ENCODE measurements around the gene YWHAG. TPM values are rescaled to one million over a fixed set of nuclear protein-coding genes. Genes with fewer than 3 reads are reported as not detected.
"Not testable (repeated sequence)": the region's sequence is repeated elsewhere in the genome, so short reads cannot be mapped to it uniquely, and the experiment has no call there.

The YWHAG gene
- total RNA-seq, 4 donors from 2014 or later: 40.5 to 74.3 (median 53.6) TPM

DNA sequence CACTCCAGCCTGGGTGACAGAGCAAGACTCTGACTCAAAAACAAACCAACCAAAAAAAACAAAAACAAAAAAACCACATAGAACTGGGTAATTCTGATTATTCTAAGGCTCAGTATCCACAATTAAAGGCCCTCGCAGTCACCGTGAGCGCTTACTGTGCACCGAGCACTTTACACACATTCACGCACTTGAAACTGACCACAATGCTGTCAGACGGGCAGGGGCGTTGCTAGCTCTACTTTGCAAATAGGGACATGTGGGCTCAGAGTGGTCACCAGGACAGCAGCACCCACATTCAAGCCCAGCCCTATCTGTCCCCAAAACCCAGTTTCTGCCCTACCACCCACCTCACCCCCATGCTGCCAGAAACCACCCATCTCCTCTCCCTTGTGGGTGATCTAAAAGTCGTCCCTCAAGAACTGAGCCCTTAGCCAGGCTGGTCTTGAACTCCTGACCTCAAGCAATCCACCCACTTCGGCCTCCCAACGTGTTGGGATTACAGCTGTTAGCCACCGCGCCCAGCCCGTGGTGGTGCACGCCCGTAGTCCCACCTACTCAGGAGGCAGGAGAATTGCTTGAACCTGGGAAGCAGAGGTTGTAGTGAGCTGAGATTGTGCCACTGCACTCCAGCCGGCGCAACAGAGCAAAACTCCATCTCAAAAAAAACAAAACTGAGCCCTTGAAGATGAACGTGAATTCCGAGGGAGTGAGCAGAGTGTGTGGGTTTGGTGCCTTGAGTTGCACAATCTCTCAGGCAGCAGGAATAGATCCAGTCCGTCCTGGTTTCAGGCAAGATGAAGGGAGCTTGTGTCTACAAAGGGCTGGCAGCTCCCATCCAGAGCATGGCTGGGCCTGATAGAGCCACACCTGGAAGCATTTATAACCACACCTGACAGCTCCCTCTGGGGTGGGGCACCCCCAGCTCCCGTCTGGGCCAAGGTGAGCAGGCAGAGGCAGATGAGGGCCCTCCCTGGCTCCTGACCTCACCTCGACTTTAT is 61.7 kb downstream of the YWHAG start:
- Histone ChIP-seq H3K4me3 (no peak overlapping the region), H3K27me3 (no peaks in the 10 kb centered on the region), H3K27ac (peak overlapping the region; percentile 55 to 91 (median 72)), H3K36me3 (no peaks in the 10 kb centered on the region), H3K9me3 (no peaks in the 10 kb centered on the region), H3K4me1 (peaks cover 0 to 68% (median 9%) of the 10 kb centered on the region in 4 donors)
- peak in 2 of 3 donors; percentile 84 to 90 for DNase-seq
- TF ChIP-seq, protein P1, sequence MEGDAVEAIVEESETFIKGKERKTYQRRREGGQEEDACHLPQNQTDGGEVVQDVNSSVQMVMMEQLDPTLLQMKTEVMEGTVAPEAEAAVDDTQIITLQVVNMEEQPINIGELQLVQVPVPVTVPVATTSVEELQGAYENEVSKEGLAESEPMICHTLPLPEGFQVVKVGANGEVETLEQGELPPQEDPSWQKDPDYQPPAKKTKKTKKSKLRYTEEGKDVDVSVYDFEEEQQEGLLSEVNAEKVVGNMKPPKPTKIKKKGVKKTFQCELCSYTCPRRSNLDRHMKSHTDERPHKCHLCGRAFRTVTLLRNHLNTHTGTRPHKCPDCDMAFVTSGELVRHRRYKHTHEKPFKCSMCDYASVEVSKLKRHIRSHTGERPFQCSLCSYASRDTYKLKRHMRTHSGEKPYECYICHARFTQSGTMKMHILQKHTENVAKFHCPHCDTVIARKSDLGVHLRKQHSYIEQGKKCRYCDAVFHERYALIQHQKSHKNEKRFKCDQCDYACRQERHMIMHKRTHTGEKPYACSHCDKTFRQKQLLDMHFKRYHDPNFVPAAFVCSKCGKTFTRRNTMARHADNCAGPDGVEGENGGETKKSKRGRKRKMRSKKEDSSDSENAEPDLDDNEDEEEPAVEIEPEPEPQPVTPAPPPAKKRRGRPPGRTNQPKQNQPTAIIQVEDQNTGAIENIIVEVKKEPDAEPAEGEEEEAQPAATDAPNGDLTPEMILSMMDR (IDR thresholded peaks at IDR 0.05): no peak
- peak in 1 of 2 donors; percentile 20 for TF ChIP-seq POLR2A (IDR thresholded peaks at IDR 0.05)

DNA sequence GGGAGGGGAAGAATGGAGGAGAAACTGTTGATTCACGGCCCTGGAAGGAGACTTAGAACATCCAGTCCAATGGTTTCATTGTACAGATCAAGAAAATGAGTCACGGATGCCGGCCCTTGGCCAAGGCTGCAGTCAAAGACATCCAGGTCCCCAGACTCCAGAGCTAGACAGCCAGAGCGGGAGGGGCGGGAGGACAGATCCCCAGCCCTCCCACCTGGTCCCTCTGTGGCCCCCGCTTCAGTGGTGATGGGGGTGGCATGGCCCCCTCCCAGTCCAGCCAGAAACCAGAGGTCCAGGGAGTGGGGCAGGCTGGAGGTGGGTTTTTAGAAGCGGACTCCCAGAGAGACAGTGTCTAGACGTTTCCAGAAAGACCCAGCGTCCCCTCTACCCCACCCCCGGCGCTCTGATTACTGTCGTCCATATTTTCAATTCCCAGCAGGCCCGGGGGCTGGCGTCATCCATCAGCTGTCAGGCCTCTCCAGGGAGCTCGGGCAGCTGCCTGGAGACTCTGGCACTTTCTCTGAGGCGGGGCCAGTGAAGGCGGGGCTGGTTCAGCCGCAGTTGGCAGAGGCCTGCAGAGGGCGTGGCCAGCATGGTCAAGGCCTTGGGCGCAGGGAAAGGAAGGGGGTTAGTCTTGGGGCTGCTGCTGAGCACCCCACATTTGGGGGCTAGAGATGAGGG is 64.3 kb downstream of the YWHAG start:
- Histone ChIP-seq H3K4me1 (peaks cover 0 to 67% (median 12%) of the 10 kb centered on the region in 4 donors), H3K36me3 (no peaks in the 10 kb centered on the region), H3K27ac (peak overlapping the region; percentile 65 to 88 (median 84)), H3K9me3 (no peaks in the 10 kb centered on the region), H3K4me3 (peak overlapping the region in 2 of 4 donors; percentile 18 to 35), H3K27me3 (no peaks in the 10 kb centered on the region)
- TF ChIP-seq, protein P1 (IDR thresholded peaks at IDR 0.05): no peak
- TF ChIP-seq POLR2A (IDR thresholded peaks at IDR 0.05): peak in 1 of 2 donors; percentile 48
- DNase-seq: peak; percentile 66 to 96 (median 95)

DNA sequence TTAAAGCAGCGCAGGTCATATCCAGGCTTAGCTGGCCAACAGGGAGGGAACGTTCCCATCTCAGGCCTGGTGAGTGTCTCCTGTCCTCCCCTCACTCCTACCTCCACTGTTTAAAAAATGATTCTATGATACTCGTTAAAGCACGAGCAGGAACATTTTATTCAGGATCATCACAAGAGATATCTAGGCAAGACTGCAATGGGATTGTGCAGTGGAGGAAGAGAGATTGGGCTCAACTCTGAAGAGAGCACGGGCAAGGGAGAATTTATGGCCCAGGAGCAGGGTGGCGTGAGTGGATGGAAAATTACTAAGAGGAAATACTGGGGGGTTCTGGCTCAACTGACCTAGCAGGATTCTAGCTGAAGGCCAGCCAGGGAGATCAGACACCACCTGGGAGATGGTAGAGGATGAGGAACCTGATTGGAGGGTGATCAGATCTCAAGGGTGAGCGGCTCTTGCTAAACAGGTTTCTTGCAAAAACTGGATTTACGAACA is 65.3 kb downstream of the YWHAG start:
- H3K27me3 ChIP-seq: no peaks in the 10 kb centered on the region
- H3K4me3 ChIP-seq: no peak overlapping the region
- H3K4me1 ChIP-seq: peaks cover 0 to 67% (median 12%) of the 10 kb centered on the region in 4 donors
- DNase-seq: no peak
- H3K36me3 ChIP-seq: no peaks in the 10 kb centered on the region
- H3K9me3 ChIP-seq: no peaks in the 10 kb centered on the region
- no peak for TF ChIP-seq POLR2A (IDR thresholded peaks at IDR 0.05)
- TF ChIP-seq, protein P1 (IDR thresholded peaks at IDR 0.05): no peak
- peak overlapping the region; percentile 65 to 88 (median 84) for H3K27ac ChIP-seq

DNA sequence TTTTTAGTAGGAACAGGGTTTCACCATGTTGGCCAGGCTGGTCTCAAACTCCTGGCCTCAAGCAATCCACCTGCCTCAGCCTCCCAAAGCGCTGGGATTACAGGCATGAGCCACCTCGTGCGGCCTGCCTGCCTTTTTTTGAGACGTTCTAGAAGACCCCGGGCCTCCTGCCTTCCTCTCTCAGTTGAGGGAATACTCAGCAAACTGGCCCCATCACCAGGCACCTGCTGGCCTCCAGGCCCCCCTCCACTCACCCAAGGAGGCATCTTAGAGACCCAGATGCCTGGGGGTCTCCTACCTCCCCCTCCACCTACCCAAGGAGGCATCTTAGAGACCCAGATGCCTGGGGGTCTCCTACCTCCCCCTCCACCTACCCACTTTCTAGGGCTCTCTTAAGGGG is 65.9 kb downstream of the YWHAG start:
- peaks cover 0 to 67% (median 12%) of the 10 kb centered on the region in 4 donors for H3K4me1 ChIP-seq
- not testable (repeated sequence) for H3K27me3 ChIP-seq, H3K4me3 ChIP-seq, DNase-seq, H3K9me3 ChIP-seq, H3K36me3 ChIP-seq
- H3K27ac ChIP-seq: peak overlapping the region; percentile 62 to 88 (median 84)

DNA sequence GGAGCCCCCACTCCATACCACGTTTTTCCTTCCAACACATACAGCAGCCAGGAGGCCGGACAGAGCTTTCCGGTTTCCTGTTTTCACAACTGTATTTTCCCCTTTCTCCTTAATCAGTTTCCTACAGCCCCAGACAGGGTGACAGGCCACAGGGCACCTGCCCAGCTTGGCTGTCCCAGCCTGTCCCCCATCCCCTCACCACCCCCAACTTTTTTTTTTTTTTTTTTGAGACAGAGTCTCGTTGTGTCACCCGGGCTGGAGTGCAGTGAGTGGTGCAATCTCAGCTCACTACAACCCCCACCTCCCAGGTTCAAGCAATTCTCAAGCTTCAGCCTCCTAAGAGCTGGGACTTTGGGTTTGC is 66.6 kb downstream of the YWHAG start:
- H3K36me3 ChIP-seq: no peaks in the 10 kb centered on the region
- DNase-seq: no peak
- peaks cover 0 to 60% (median 12%) of the 10 kb centered on the region in 4 donors for H3K4me1 ChIP-seq
- TF ChIP-seq, protein P1 (IDR thresholded peaks at IDR 0.05): no peak
- TF ChIP-seq POLR2A (IDR thresholded peaks at IDR 0.05): no peak
- H3K27me3 ChIP-seq: no peaks in the 10 kb centered on the region
- no peaks in the 10 kb centered on the region for H3K9me3 ChIP-seq
- peak overlapping the region in 3 of 4 donors; percentile 2 to 39 (median 39) for H3K4me3 ChIP-seq
- H3K27ac ChIP-seq: peak overlapping the region; percentile 62 to 84 (median 78)

All from Peyer's patch (tissue), 4 donors.